K562 (cell line): Measurements from ENCODE around the gene DLGAP1. TPM values are rescaled to one million over a fixed set of nuclear protein-coding genes. Genes with fewer than 3 reads are reported as not detected.

Experiments
- BCL6 ChIP-seq: fragments of 250-450 bp; sonication (Bioruptor Pico); IDR thresholded peaks from 2 replicates; pipeline ENCODE4 v1.4.0; 2020
- BDP1 ChIP-seq: IDR thresholded peaks from 3 replicates; pipeline ENCODE4 v1.6.1; 2011; ENCODE audit not compliant: insufficient read length, insufficient read depth
- C11orf30 ChIP-seq: fragments of 450-650 bp; IDR thresholded peaks from 2 replicates; pipeline ENCODE4 v1.6.1; 2016; ENCODE audit warnings: low read depth, mild to moderate bottlenecking
- CBX3 ChIP-seq, 2 experiments: IDR thresholded peaks; 1 replicate in 1 of 2; 2 replicates in 1 of 2; pipeline ENCODE4 v1.6.1; 2012; ENCODE audit warnings: inconsistent platforms in 2 of 2, low read length in 2 of 2, borderline replicate concordance in 1 of 2, control low read depth in 1 of 2
- GATAD2B ChIP-seq: fragments of 450-650 bp; IDR thresholded peaks from 2 replicates; pipeline ENCODE4 v1.6.1; 2017; ENCODE audit warnings: mild to moderate bottlenecking, borderline replicate concordance
- KAT2B ChIP-seq: IDR thresholded peaks from one replicate; pipeline ENCODE4 v1.6.1; 2012; ENCODE audit warnings: low read depth, mild to moderate bottlenecking, control low read depth, inconsistent platforms, low read length, moderate library complexity
- PCBP1 ChIP-seq: fragments of 200-400 bp; formaldehyde crosslinking; IDR thresholded peaks from 2 replicates; pipeline ENCODE4 v1.6.1; 2018; ENCODE audit warnings: mild to moderate bottlenecking, low read depth, low read length; ENCODE audit not compliant: poor library complexity, severe bottlenecking
- ZNF121 ChIP-seq: sonication (generic); formaldehyde crosslinking; conservative IDR thresholded peaks from 2 replicates; pipeline ENCODE4 v1.8.0; 2022; ENCODE audit warnings: missing genetic modification reagents
- ZNF143 ChIP-seq: sonication (generic); formaldehyde crosslinking; IDR thresholded peaks from 2 replicates; pipeline ENCODE4 v1.9.0; 2022; ENCODE audit warnings: mild to moderate bottlenecking, missing genetic modification reagents
- polyA plus RNA-seq, 8 experiments: library from polyadenylated mRNA; depleted of rRNA in 4 of 8; stranded (reverse) in 5 of 8; unstranded in 3 of 8; fragments of >200 nt; fragmentation: Nextera tagmentation in 2 of 8; fragmentation: Illumina TruSeq in 1 of 8; extraction: Ambion mirVana in 2 of 8; extraction: Trizol in 1 of 8; gene quantifications; 2 replicates each; pipeline versions ENCODE4 v1.2.1 to v1.2.3, GENCODE V29; 2011 to 2014; ENCODE audit warnings: inconsistent platforms in 1 of 8, missing spikeins in 1 of 8
- total RNA-seq, 7 experiments: library from RNA; depleted of rRNA in 6 of 7; stranded (reverse); fragments of >200 nt in 6 of 7; fragmentation: Illumina TruSeq in 2 of 7; extraction: Trizol in 2 of 7; gene quantifications; 2 replicates each; pipeline versions ENCODE4 v1.2.1 to v1.2.3, GENCODE V29; 2011 to 2021; ENCODE audit warnings: low replicate concordance in 1 of 7
- TF ChIP-seq, protein P1 (sequence below): fragments of 450-650 bp; IDR thresholded peaks from 2 replicates; pipeline ENCODE4 v1.6.1; 2016; ENCODE audit warnings: mild to moderate bottlenecking, moderate library complexity

Gene DLGAP1
- total and polyA plus RNA-seq, 9 of the 15 experiments (the other 6 are each of a cell fraction or from before 2014, with no cell fraction given), result 0.04 to 0.22 (median 0.08) TPM

DNA sequence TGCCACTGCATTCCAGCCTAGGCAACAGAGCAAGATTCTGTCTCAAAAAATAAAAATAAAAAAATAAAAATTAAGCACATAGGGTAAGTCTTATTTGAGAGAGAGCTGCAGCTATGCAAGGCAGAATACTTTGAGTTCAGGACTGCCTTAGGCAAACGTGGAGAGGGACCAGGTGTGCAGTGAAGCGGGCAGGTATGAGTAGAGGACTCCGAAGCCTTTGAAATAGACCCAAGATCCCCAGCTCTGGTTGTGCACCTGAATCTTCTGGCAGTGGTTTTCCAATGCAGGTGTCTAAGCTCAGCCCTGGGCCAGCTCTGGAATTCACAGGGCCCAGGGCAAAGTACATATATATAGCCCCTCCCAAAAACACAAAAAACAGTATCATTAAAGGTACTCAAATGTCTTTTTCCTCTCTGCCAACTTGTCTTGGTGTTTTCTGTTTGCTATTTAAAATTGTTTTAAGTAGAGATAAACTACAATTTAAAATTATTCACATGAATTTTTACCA is 983.9 kb downstream of the DLGAP1 start (continued):
- TF ChIP-seq, protein P1, sequence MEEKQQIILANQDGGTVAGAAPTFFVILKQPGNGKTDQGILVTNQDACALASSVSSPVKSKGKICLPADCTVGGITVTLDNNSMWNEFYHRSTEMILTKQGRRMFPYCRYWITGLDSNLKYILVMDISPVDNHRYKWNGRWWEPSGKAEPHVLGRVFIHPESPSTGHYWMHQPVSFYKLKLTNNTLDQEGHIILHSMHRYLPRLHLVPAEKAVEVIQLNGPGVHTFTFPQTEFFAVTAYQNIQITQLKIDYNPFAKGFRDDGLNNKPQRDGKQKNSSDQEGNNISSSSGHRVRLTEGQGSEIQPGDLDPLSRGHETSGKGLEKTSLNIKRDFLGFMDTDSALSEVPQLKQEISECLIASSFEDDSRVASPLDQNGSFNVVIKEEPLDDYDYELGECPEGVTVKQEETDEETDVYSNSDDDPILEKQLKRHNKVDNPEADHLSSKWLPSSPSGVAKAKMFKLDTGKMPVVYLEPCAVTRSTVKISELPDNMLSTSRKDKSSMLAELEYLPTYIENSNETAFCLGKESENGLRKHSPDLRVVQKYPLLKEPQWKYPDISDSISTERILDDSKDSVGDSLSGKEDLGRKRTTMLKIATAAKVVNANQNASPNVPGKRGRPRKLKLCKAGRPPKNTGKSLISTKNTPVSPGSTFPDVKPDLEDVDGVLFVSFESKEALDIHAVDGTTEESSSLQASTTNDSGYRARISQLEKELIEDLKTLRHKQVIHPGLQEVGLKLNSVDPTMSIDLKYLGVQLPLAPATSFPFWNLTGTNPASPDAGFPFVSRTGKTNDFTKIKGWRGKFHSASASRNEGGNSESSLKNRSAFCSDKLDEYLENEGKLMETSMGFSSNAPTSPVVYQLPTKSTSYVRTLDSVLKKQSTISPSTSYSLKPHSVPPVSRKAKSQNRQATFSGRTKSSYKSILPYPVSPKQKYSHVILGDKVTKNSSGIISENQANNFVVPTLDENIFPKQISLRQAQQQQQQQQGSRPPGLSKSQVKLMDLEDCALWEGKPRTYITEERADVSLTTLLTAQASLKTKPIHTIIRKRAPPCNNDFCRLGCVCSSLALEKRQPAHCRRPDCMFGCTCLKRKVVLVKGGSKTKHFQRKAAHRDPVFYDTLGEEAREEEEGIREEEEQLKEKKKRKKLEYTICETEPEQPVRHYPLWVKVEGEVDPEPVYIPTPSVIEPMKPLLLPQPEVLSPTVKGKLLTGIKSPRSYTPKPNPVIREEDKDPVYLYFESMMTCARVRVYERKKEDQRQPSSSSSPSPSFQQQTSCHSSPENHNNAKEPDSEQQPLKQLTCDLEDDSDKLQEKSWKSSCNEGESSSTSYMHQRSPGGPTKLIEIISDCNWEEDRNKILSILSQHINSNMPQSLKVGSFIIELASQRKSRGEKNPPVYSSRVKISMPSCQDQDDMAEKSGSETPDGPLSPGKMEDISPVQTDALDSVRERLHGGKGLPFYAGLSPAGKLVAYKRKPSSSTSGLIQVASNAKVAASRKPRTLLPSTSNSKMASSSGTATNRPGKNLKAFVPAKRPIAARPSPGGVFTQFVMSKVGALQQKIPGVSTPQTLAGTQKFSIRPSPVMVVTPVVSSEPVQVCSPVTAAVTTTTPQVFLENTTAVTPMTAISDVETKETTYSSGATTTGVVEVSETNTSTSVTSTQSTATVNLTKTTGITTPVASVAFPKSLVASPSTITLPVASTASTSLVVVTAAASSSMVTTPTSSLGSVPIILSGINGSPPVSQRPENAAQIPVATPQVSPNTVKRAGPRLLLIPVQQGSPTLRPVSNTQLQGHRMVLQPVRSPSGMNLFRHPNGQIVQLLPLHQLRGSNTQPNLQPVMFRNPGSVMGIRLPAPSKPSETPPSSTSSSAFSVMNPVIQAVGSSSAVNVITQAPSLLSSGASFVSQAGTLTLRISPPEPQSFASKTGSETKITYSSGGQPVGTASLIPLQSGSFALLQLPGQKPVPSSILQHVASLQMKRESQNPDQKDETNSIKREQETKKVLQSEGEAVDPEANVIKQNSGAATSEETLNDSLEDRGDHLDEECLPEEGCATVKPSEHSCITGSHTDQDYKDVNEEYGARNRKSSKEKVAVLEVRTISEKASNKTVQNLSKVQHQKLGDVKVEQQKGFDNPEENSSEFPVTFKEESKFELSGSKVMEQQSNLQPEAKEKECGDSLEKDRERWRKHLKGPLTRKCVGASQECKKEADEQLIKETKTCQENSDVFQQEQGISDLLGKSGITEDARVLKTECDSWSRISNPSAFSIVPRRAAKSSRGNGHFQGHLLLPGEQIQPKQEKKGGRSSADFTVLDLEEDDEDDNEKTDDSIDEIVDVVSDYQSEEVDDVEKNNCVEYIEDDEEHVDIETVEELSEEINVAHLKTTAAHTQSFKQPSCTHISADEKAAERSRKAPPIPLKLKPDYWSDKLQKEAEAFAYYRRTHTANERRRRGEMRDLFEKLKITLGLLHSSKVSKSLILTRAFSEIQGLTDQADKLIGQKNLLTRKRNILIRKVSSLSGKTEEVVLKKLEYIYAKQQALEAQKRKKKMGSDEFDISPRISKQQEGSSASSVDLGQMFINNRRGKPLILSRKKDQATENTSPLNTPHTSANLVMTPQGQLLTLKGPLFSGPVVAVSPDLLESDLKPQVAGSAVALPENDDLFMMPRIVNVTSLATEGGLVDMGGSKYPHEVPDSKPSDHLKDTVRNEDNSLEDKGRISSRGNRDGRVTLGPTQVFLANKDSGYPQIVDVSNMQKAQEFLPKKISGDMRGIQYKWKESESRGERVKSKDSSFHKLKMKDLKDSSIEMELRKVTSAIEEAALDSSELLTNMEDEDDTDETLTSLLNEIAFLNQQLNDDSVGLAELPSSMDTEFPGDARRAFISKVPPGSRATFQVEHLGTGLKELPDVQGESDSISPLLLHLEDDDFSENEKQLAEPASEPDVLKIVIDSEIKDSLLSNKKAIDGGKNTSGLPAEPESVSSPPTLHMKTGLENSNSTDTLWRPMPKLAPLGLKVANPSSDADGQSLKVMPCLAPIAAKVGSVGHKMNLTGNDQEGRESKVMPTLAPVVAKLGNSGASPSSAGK, result no peak
- TF ChIP-seq ZNF121 (no peak), PCBP1 (no peak), ZNF143 (no peak), C11orf30 (no peak), KAT2B (no peak), GATAD2B (no peak), BDP1 (no peak), BCL6 (CRISPR knock-in tag) (no peak), CBX3 (IDR thresholded peaks at IDR 0.05; ENCODE audit: borderline replicate concordance in 1 of 2, low read length in 2 of 2) (no peak)
